GM18858 (cell line): Measurements from ENCODE around the gene TGFBR3L.
A peak's percentile ranks its signal among the peaks of the same experiment; 100 is the strongest.

ENCODE experiments used
- ATAC-seq: cut with Tn5 transposase; IDR thresholded peaks from one replicate; pipeline ENCODE4 v1.9.1; 2021; ENCODE audit not compliant: unreplicated experiment

The TGFBR3L gene

GRCh38 chr19:7903244-7904073, 11.2 kb upstream of the TGFBR3L start, which contains the start of gene MAP2K7:
TSS of gene MAP2K7 (plus strand) at chr19:7903877. CDS start at chr19:7903945, 68 bp downstream.
- peak; percentile 60 for ATAC-seq

DNA sequence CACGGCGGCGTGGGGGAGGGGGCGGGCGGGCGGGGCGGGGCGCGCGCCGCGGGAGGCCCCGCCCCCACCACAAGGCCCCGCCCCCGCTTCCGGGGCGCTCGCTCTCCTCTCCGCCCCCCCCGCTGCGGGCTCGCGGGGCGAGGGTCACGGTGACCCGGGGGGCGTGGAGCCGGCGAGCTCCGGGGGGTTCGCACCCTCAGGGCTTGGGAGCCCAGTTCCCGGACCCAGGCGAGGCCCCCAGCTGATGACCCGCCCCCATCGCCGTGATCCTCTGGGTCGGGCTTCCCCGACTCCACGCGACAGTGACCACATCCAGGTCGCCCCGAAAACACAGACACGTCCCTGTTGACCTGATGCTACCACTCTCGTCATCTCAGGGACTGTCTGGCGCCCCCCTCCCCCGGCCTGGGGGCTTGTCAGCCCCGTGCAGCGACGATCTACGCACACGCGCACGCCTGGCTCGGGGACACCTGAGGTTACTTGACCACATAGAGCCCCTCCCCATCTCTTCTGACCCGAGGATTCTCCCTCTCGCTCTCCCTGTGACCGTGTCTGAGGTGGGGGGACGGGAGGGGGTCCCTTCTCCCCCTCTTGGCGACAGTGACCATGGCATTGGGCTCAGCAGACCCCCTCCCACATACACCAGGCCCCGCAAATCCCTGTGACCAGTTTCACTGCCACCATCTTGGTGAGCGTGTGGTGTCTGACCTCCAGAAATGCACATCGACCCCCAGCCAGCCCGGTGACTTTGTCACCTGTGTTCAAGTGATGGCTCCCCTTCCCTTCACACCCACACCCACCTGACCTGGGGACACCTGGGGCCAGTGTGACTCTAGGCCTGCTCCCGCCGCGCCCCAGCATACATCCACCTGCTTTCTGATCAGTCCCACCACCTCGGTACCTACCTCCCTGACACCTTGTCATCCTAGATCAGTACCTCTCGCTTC, 10.3 kb upstream of the TGFBR3L start:
- ATAC-seq: peak; percentile 14

DNA sequence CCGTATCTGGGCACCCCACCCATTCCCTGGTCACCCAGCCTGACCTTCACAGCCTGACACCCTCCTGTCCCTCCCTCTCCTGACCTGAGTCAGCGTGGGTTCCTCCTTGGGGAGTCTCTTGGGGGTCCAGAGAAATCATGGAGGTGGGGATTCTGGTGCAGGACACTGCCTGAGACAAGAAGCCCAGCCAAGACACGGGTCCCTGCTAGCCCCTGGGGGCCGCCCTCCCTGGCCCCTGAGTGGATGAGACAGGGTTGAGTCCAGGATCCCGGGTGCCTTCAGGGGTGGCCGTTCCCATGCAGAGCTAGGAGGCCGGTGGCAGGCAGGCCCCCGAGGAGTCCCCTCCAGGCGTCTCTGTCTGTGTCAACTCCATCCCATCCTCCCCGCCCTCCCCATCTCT, 9.4 kb upstream of the TGFBR3L start:
- ATAC-seq: no peak

DNA sequence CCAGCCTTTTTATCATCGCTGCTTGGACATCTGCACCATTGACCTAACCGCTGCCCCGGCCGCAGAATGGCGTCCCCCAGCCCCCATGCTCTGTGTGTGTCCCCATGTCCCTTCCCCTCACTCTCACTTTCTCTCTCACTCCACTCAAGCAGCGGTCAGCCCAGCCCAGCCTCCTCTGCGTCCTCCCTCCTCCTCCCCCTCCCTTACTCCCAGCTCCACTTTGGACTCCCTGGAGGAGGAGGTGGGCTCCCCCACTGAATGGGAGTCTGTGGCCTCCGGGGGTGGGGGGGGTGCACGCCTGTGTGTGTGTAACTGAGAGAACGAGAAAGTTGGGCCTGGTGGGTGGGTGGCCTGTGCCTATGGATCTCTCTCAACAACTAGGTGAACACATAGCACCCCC, 8.8 kb upstream of the TGFBR3L start:
- no peak for ATAC-seq

- ATAC-seq: no peak
Observed at GRCh38 chr19:7907122-7907521, 7.5 kb upstream of the TGFBR3L start.

GRCh38 chr19:7907544-7907943, 7.1 kb upstream of the TGFBR3L start:
- no peak for ATAC-seq

DNA sequence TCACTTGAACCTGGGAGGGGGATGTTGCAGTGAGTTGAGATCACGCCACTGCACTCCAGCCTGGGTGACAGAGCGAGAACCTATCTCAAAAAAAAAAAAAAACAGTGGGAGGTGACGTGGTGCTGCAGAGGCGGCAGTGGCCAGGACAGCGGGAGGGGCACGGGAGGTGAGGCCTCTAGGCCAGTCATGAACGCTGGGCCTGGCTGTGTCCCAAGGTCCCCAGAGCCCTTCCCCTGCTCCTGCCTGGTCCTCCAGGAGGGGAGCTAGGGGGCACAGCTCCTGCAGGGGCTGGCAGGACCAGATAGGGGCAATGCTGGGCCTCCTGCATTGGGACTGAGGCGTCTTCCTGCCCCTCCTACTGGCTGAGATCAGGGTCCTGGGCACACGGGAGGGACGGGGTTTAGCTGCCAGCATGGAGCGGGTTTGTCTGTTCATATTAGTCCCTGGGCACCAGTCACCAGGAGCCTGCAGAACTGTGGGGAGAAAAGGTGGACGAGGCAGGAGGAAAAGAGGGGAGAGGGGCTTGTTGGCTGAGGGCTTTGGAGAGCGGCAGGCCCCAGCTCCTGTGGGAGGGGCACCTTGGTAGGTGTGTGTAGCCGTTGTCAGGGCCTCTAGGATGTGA, 6.4 kb upstream of the TGFBR3L start:
- no peak for ATAC-seq

DNA sequence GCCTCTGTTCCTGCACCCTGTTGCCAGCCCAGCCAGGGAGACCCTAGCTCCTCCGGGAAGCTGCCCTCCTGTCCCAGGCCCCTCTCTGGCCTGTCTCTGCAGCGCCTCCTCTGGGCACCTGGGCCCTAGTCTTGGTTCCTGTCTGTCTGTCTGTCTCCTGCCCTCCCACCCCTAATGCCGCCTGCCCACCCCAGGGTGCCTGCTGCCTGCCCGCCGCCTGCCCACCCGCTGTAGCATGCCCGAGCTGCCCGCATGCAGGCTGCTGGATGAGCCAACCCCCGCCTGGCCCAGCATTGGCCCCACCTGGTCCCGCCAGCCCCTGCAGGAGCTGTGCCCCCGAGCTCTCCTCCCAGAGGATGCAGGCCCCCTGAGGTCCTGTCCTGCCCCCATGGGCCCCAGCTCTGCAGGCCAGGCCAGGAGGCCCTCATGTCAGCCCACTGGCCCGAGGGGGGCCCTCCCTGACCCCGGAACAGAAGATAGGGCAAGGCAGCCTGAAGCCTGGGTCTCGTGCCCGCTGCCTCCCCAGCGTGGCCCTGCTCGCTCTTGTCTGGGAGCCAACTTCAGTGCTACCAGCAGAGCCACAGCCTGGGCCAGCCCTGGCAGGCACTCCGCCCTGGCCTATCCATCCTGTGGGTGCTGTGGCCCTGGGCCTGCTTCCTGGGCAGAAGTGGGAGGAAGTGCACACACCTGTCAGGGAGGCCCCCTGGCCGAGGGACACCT, 5.7 kb upstream of the TGFBR3L start:
- no peak for ATAC-seq

DNA sequence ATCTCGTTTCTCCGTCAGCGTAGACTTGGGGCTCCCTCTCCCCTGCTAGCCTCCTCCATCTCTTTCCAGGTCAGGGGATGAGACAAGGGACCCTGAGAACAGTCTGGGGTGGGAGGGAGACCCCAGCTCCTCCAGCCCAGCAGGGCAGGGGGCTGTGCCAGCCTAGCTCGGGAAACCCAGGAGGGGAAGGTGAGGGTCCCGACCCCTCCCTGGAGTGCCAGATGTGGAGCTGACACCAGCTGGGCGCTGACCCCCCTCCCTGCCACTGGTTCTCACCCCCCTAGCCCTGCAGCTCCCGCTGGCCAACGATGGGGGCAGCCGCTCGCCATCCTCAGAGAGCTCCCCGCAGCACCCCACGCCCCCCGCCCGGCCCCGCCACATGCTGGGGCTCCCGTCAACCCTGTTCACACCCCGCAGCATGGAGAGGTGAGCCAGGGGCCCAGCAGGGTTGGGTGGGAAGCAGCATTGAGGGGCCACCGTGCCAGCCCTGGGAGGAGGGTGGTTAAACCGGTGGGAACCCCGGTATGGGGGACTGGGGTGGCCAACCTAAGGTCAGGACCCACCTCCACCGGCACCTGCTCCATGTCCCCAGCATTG, 5.1 kb upstream of the TGFBR3L start:
- no peak for ATAC-seq

- no peak for ATAC-seq
Observed at GRCh38 chr19:7910321-7911161, 4.1 kb upstream of the TGFBR3L start.

GRCh38 chr19:7911508-7912143, 3.0 kb upstream of the TGFBR3L start:
- no peak for ATAC-seq

DNA sequence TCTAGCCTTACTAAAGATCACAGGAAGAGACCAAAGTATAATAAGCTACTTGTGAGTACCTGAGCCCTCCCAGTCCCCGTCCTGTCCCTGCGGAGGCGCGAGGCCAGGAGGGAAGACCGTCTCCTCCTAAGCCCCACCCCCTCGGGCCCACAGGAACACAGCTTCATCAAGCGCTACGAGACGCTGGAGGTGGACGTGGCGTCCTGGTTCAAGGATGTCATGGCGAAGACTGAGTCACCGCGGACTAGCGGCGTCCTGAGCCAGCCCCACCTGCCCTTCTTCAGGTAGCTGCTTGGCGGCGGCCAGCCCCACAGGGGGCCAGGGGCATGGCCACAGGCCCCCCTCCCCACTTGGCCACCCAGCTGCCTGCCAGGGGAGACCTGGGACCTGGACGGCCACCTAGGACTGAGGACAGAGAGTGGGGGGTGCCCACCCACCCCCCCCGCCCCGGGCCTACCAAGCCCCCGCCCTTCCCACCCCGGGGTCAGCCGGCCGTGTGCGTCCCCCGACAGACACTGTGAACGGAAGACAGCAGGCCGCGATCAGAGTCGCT, 2.4 kb upstream of the TGFBR3L start:
- no peak for ATAC-seq

- no peak for ATAC-seq
Observed at GRCh38 chr19:7912697-7913564, 1.7 kb upstream of the TGFBR3L start.

GRCh38 chr19:7913652-7914051, 978 bp upstream of the TGFBR3L start:
- no peak for ATAC-seq

DNA sequence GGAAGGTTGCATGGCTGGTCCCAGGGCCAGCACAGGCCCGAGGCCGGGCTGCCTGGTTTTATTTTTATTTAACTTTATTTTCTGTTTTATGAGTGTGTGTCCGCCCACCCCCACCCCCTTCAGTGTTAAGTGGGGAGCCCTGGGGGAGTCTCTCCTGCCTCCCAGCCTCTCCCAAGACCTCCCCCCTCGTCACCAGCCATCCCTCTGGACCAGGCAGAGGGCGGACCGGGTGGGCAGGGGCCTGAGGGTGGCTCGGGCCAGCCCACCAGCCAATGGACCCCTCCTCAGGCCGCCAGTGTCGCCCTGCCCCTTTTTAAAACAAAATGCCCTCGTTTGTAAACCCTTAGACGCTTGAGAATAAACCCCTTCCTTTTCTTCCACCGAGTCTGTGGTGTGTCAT, 531 bp upstream of the TGFBR3L start:
- ATAC-seq: no peak

GRCh38 chr19:7915250-7916102, 846 bp downstream of the TGFBR3L start:
- ATAC-seq: no peak
